GM23248 (cell line): Measurements from ENCODE around the gene CFDP1. TPM values are rescaled to one million over a fixed set of nuclear protein-coding genes. Genes with fewer than 3 reads are reported as not detected.
A peak's percentile ranks its signal among the peaks of the same experiment; 100 is the strongest.

Experiments used
- DNase-seq: peaks from one replicate; pipeline ENCODE4 v3.0.0-alpha.2; 2015
- H2AFZ ChIP-seq: fragments of 200-600 bp; sonication (generic); 2 replicates; pipeline ENCODE4 v1.6.1; 2016; ENCODE audit warnings: antibody characterized with exemption
- H3F3A ChIP-seq: fragments of 200-600 bp; sonication (generic); 2 replicates; pipeline ENCODE4 v1.6.1; 2016; ENCODE audit warnings: mild to moderate bottlenecking, antibody characterized with exemption, mixed run types; ENCODE audit not compliant: insufficient read depth
- H3K27ac ChIP-seq: fragments of 200-600 bp; sonication (generic); 2 replicates; pipeline ENCODE4 v1.5.1; 2016; ENCODE audit warnings: mild to moderate bottlenecking
- H3K27me3 ChIP-seq: fragments of 200-600 bp; sonication (generic); replicated peaks from 2 replicates; pipeline ENCODE4 v1.6.1; 2016; ENCODE audit warnings: mild to moderate bottlenecking; ENCODE audit not compliant: insufficient read depth
- H3K36me3 ChIP-seq: fragments of 200-600 bp; sonication (generic); 2 replicates; pipeline ENCODE4 v1.6.1; 2016; ENCODE audit warnings: low read depth, mild to moderate bottlenecking
- H3K4me1 ChIP-seq: fragments of 200-600 bp; sonication (generic); 2 replicates; pipeline ENCODE4 v1.6.1; 2016; ENCODE audit warnings: mild to moderate bottlenecking; ENCODE audit not compliant: insufficient read depth
- H3K4me2 ChIP-seq: fragments of 200-600 bp; sonication (generic); one replicate; pipeline ENCODE4 v1.6.1; 2016; ENCODE audit warnings: mild to moderate bottlenecking; ENCODE audit not compliant: unreplicated experiment
- H3K4me3 ChIP-seq: fragments of 200-600 bp; sonication (generic); 2 replicates; pipeline ENCODE4 v1.5.1; 2016; ENCODE audit warnings: mild to moderate bottlenecking
- H3K79me2 ChIP-seq: fragments of 200-600 bp; sonication (generic); 2 replicates; pipeline ENCODE4 v1.6.1; 2016; ENCODE audit warnings: mild to moderate bottlenecking; ENCODE audit not compliant: insufficient read depth
- H3K9ac ChIP-seq: fragments of 200-600 bp; sonication (generic); 2 replicates; pipeline ENCODE4 v1.6.1; 2016; ENCODE audit warnings: mild to moderate bottlenecking
- H3K9me2 ChIP-seq: fragments of 200-600 bp; sonication (generic); 2 replicates; pipeline ENCODE4 v1.6.1; 2016; ENCODE audit warnings: mixed run types, mild to moderate bottlenecking, moderate library complexity; ENCODE audit not compliant: insufficient read depth
- H3K9me3 ChIP-seq: fragments of 200-600 bp; sonication (generic); one replicate; pipeline ENCODE4 v1.6.1; 2017; ENCODE audit warnings: low read depth
- H4K20me1 ChIP-seq: fragments of 200-600 bp; sonication (generic); 2 replicates; pipeline ENCODE4 v1.6.0; 2016; ENCODE audit not compliant: insufficient read depth
- EZH2 ChIP-seq: fragments of 200-600 bp; sonication (generic); IDR thresholded peaks from 2 replicates; pipeline ENCODE4 v1.6.1; 2018; ENCODE audit warnings: antibody characterized with exemption, mild to moderate bottlenecking; ENCODE audit not compliant: insufficient read depth, poor library complexity, severe bottlenecking
- EZH2phosphoT487 ChIP-seq: fragments of 200-600 bp; sonication (generic); IDR thresholded peaks from 2 replicates; pipeline ENCODE4 v1.6.1; 2018; ENCODE audit warnings: antibody characterized with exemption, moderate library complexity, mild to moderate bottlenecking, low read depth; ENCODE audit not compliant: insufficient read depth
- WGBS, 2 experiments: methylation state at CpG; one replicate each; pipeline ENCODE4 v1.1.6; 2015 to 2017; ENCODE audit warnings: low lambda C conversion rate in 2 of 2, low coverage in 1 of 2; ENCODE audit errors: missing lambda C conversion rate in 2 of 2; 5-methylcytosine and 5-hydroxymethylcytosine counted together
- in situ Hi-C: fragments of 300-500 bp; cut with MboI; formaldehyde crosslinking; loops from 2 replicates; pipeline ENCODE4 v1.15.0; 2020
- polyA plus RNA-seq: library from polyadenylated mRNA; unstranded; fragments of >200 nt; fragmentation: Nextera tagmentation; extraction: Ambion mirVana; gene quantifications from 2 replicates; pipeline ENCODE4 v1.2.1, GENCODE V29; 2016
- total RNA-seq: library from RNA; depleted of rRNA; stranded (reverse); fragments of >200 nt; shearing (Covaris generic); gene quantifications from 2 replicates; pipeline ENCODE4 v1.2.3, GENCODE V29; 2014

CFDP1 gene
- total and polyA plus RNA-seq, 2 experiments from 2014 or later = 36.9 to 46.7 TPM

DNA sequence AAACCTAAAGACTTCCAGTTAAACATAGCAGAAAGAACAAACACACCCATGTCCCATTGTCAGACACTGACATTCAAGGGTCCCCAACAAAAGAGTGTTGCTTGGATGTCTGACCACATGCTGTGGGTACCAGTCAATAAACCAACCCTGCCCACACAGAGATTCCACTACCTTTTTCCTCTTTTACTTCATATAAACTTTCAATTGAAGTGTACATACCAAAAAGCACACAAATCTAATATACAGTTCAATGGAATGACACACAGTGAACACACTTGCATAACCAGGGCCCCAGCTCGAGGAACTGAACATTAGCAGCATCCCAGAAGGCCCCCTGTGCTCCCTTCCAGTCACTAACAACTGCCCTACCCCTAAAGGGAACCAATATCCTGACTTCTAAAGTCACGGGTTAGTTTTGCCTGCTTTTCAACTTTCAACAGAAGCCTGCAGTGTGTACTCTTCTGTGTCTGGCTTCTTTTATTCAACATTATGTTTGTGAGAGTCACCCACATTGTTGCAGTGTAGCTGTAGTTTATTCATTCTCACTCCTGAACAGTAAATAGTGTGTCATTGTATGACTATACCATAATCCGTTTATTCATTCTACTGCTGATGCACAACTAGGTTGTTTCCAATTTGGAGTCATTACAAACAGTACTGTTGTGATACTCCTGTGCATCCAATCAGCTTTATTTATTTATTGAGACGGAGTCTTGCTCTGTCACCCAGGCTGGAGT lies 18.0 kb downstream of the CFDP1 start:
- in situ Hi-C loops = no loop called here
- Histone ChIP-seq H3K4me1 (peaks cover 23% of the 10 kb centered on the region), H3K27me3 (no peaks in the 10 kb centered on the region), H3K36me3 (peaks cover 7% of the 10 kb centered on the region; the same call in 1 of the 2 replicates), H3K79me2 (peaks cover 80% of the 10 kb centered on the region), H2AFZ (no peak overlapping the region), H3K4me2 (no peak overlapping the region), H3F3A (0 out of 2 replicates have a peak, but pooled peaks cover 5% of the 10 kb centered on the region), H3K9ac (no peak overlapping the region), H4K20me1 (no peaks in the 10 kb centered on the region), H3K27ac (peak overlapping the region; percentile 36), H3K9me3 (no peaks in the 10 kb centered on the region), H3K4me3 (no peak overlapping the region), H3K9me2 (no peaks in the 10 kb centered on the region)
- DNase-seq = peak; percentile 59
- TF ChIP-seq EZH2phosphoT487 (no peak), EZH2 (no peak)
- 71 to 77% methylated on average over 4 of the region's 4 CpGs for WGBS, 2 experiments

GRCh38 chr16:75413951-75414350 lies 19.4 kb downstream of the CFDP1 start:
- Histone ChIP-seq H3K9ac (no peak overlapping the region), H3K27me3 (no peaks in the 10 kb centered on the region), H3F3A (0 out of 2 replicates have a peak, but pooled peaks cover 5% of the 10 kb centered on the region), H3K79me2 (peaks cover 66% of the 10 kb centered on the region), H3K4me1 (peaks cover 23% of the 10 kb centered on the region), H2AFZ (no peak overlapping the region), H3K36me3 (peaks cover 16% of the 10 kb centered on the region; the same call in 1 of the 2 replicates), H4K20me1 (no peaks in the 10 kb centered on the region), H3K27ac (no peak overlapping the region), H3K9me3 (no peaks in the 10 kb centered on the region), H3K4me3 (no peak overlapping the region), H3K9me2 (no peaks in the 10 kb centered on the region), H3K4me2 (no peak overlapping the region)
- TF ChIP-seq EZH2phosphoT487 = no peak
- no peak for TF ChIP-seq EZH2
- no peak for DNase-seq
- WGBS, 2 experiments = 97 to 98% methylated on average over 2 of the region's 2 CpGs
- in situ Hi-C loops = no loop called here

DNA sequence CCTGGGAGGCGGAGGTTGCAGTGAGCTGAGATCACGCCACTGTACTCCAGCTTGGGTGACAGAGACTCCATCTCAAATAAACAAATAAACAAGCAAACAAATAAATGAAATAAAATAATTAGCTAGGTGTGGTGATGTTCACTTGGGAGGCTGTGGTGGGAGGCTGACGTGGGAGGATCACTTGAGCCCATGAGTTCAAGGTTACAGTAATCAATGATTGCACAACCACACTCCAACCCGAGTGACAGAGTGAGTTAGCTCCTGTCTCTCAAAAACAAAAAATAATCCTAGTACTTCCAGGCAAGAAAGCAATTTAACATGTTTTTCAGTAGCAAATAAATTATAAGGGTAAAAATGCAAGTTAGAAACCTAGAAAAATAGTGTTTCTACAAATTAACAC lies 26.4 kb downstream of the CFDP1 start:
- Histone ChIP-seq H3K4me3 (no peak overlapping the region), H3K9me2 (no peaks in the 10 kb centered on the region), H3K4me1 (peaks cover 8% of the 10 kb centered on the region), H3K79me2 (0 out of 2 replicates have a peak, but pooled peaks cover 8% of the 10 kb centered on the region), H3K27ac (no peak overlapping the region), H3K9ac (no peak overlapping the region), H3K4me2 (no peak overlapping the region), H3K36me3 (peaks cover 22% of the 10 kb centered on the region; the same call in 1 of the 2 replicates), H3K9me3 (no peaks in the 10 kb centered on the region), H2AFZ (no peak overlapping the region), H4K20me1 (no peaks in the 10 kb centered on the region), H3K27me3 (no peaks in the 10 kb centered on the region), H3F3A (peaks cover 21% of the 10 kb centered on the region; the same call in 1 of the 2 replicates)
- 75 to 80% methylated on average over 4 of the region's 4 CpGs for WGBS, 2 experiments
- no peak for DNase-seq
- in situ Hi-C loops = loop anchor here (10.0 kb wide), 1 partner anchor 192 kb away; the partner anchor contains the start of gene CTRB1
- TF ChIP-seq EZH2 = no peak

DNA sequence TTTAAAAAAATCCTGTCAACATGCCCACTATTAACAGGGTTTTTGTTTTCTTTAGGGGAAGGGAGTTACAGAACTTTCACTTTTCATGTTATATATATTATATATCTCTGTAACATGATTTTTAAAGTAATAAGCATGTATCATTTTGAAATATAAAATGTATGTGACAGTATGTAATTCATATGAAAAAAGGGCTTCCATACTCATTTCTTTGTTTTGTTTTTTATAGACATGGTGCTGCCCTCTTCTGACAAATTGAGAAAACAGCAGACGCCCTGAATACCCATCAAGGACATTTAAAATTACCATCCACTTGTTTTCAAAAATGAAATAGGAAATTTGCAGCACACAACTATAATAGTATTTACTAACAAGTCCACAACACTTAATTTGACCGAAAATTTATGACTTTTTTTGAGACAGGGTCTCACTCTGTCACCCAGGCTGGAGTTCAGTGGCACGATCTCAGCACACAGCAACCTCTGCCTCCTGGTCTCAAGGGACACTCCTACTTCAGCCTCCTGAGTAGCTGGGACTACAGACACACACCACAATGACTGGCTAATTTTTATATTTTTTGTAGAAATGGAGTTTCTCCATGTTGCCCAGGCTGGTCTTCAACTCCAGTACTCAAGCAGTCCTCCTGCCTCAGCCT lies 30.4 kb downstream of the CFDP1 start:
- Histone ChIP-seq H2AFZ (no peak overlapping the region), H3K9me2 (no peaks in the 10 kb centered on the region), H3K79me2 (peaks cover 22% of the 10 kb centered on the region; the same call in 1 of the 2 replicates), H3K4me2 (peak overlapping the region; percentile 55), H3K27ac (peak overlapping the region; percentile 89), H3K4me1 (peaks cover 15% of the 10 kb centered on the region), H3K9me3 (no peaks in the 10 kb centered on the region), H3K27me3 (no peaks in the 10 kb centered on the region), H3F3A (peaks cover 27% of the 10 kb centered on the region; the same call in 1 of the 2 replicates), H3K4me3 (peak overlapping the region; percentile 11), H3K36me3 (peaks cover 6% of the 10 kb centered on the region; the same call in 1 of the 2 replicates), H3K9ac (peak overlapping the region; percentile 71), H4K20me1 (no peaks in the 10 kb centered on the region)
- TF ChIP-seq EZH2phosphoT487 (no peak), EZH2 (no peak)
- 30 to 35% methylated on average over 3 of the region's 3 CpGs for WGBS, 2 experiments
- in situ Hi-C loops = loop anchor here (10.0 kb wide), 1 partner anchor 188 kb away; the partner anchor contains the start of gene CTRB1
- peak; percentile 75 for DNase-seq
